Prostate gland (tissue), 2 donors: ENCODE measurements around the gene FAS.

Experiments used
- CTCF ChIP-seq, 4 experiments: fragments of 200-600 bp in 2 of 4; fragments of 450-650 bp in 2 of 4; sonication (generic) in 2 of 4; IDR thresholded peaks; 1 replicate in 3 of 4; 2 replicates in 1 of 4; pipeline ENCODE4 v1.5.1; 2016 to 2019; ENCODE audit warnings: antibody characterized with exemption in 4 of 4, mild to moderate bottlenecking in 2 of 4, moderate library complexity in 2 of 4
- POLR2A ChIP-seq: fragments of 450-650 bp; IDR thresholded peaks from one replicate; pipeline ENCODE4 v1.6.1; 2016; ENCODE audit warnings: antibody characterized with exemption, mild to moderate bottlenecking
- POLR2AphosphoS5 ChIP-seq: sonication (generic); formaldehyde crosslinking; IDR thresholded peaks from one replicate; pipeline ENCODE4 v1.6.1; 2017; ENCODE audit warnings: antibody characterized with exemption

DNA sequence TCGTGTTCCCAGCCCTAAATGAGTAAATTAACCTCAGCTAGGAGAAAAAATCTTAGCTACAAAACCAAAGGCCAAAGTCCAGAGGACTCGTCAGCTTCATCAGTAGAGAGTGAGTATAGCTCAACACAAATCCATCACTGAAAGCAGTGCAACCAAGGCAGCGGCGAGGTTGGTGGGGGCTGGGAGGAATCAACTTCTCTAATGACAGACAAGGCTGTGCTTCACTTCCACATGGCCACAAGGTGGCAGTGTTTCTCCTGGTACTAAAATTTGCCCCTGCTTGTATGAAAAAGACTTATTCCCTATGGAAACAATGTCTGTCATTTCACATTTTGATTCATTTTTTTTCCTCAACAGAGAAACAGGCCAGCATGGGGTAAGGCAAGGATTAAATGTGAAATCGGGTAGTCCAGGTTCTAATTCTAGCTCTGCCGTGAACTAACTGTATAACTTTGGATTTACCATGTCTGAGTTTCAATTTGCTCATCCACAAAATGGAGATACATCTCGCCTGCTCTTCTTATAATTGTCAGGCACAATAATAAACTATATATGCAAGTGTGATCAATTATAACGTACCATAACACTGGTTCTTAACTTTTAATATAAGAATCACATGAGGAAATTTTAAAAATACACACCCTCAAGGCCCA is 39.3 kb downstream of the FAS start:
- peak; percentile 84 to 95 (median 88) for TF ChIP-seq CTCF (IDR thresholded peaks at IDR 0.05)
- no peak for TF ChIP-seq POLR2A
- peak; percentile 37 for TF ChIP-seq POLR2AphosphoS5
